GM19395 (cell line): ENCODE results near the gene ZNF28.
"Not testable (repeated sequence)": the region's sequence is repeated elsewhere in the genome, so short reads cannot be mapped to it uniquely, and the experiment has no call there.

Experiments used
- ATAC-seq: cut with Tn5 transposase; IDR thresholded peaks from one replicate; pipeline ENCODE4 v1.9.1; 2021; ENCODE audit warnings: mild to moderate bottlenecking, moderate library complexity; ENCODE audit not compliant: unreplicated experiment

ZNF28 gene

DNA sequence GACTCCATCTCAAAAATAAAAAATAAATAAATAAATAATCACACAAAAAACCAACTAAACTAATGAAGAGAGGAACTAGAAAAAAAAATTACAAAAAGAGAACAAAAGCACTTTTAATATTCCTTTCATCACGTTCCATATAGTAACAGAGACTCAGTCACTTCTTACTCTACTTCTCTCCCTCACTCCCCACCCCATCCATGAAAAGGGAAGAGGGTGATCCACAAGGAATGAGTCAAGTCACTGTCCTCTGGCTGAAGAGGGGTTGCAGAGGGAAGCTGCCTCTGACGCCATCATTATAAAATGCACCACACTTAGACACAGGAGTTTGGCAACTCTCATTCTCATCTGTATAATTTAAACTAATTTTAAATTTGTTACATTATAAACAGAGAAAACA lies 38.6 kb downstream of the ZNF28 start:
- ATAC-seq, result not testable (repeated sequence)

GRCh38 chr19:52778811-52779210 lies 42.6 kb downstream of the ZNF28 start:
- ATAC-seq, result no peak

DNA sequence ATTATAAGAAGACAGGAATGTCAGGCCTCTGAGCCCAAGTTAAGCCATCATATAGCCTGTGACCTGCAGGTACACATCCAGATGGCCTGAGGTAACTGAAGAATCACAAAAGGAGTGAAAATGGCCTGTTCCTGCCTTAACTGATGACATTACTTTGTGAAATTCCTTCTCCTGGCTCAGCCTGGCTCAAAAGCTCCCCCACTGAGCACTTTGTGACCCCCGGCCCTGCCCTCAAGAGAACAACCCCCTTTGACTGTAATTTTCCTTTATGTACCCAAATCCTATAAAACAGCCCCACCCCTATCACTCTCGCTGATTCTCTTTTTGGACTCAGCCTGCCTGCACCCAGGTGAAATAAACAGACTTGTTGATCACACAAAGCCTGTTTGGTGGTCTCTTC lies 65.0 kb downstream of the ZNF28 start:
- ATAC-seq, result not testable (repeated sequence)

- ATAC-seq, result no peak
Observed at GRCh38 chr19:52749780-52750179, 71.7 kb downstream of the ZNF28 start.

DNA sequence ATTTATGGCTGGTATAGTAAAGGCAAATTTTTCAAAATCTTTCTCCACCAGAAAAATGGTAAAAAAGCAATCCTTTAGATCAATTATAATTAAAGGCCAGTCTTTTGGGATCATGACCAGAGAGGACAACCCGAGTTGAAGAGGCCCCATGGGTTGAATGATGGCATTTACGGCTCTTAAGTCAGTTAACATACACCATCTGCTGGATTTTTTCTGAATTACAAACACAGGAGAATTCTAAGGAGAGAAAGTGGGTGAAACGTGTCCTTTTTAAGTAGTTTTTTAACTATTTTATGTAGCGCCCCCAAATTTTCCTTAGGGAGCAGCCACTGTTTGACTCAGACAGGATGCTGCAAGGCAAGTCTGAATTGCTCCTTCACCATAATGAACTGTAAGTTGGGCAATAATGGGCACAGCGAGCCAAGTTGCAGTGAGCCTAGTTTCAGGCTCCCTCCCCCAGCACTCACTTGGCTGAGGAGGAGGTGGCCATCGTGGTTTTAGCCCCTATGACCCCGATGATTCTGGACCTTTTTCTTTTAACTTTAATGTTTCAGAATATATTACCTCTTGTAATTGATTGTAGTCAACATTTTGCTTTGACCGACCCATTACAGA lies 73.0 kb downstream of the ZNF28 start:
- no peak for ATAC-seq
